HCT116 (cell line): ENCODE measurements around the gene METTL22.

Experiments used
- CBX3 ChIP-seq: IDR thresholded peaks from 2 replicates; pipeline ENCODE4 v1.6.1; 2012; ENCODE audit warnings: low read depth
- EZH2 ChIP-seq: fragments of 200-600 bp; sonication (generic); IDR thresholded peaks from 2 replicates; pipeline ENCODE4 v1.6.1; 2017; ENCODE audit warnings: antibody characterized with exemption, mixed run types
- EZH2phosphoT487 ChIP-seq: fragments of 200-600 bp; IDR thresholded peaks from 2 replicates; pipeline ENCODE4 v1.6.1; 2018; ENCODE audit warnings: antibody characterized with exemption, borderline replicate concordance
- FOSL1 ChIP-seq: IDR thresholded peaks from 2 replicates; pipeline ENCODE4 v1.6.1; 2012; ENCODE audit warnings: low read depth
- JUND ChIP-seq: IDR thresholded peaks from 2 replicates; pipeline ENCODE4 v1.6.1; 2012
- POLR2A ChIP-seq: IDR thresholded peaks from 2 replicates; pipeline ENCODE4 v1.7.0; 2011; ENCODE audit warnings: borderline replicate concordance; ENCODE audit not compliant: insufficient read depth, insufficient read length; ENCODE audit errors: extremely low read depth
- POLR2AphosphoS5 ChIP-seq: IDR thresholded peaks from 2 replicates; pipeline ENCODE4 v1.6.1; 2011; ENCODE audit warnings: mild to moderate bottlenecking, low read depth, low read length, moderate library complexity
- RAD21 ChIP-seq: IDR thresholded peaks from 2 replicates; pipeline ENCODE4 v1.6.1; 2012; ENCODE audit warnings: low read depth, mild to moderate bottlenecking
- SIN3A ChIP-seq: IDR thresholded peaks from 2 replicates; pipeline ENCODE4 v1.6.1; 2012; ENCODE audit warnings: low read depth
- YY1 ChIP-seq: IDR thresholded peaks from 2 replicates; pipeline ENCODE4 v1.6.1; 2011; ENCODE audit warnings: low read length, low read depth, moderate library complexity, mild to moderate bottlenecking; ENCODE audit not compliant: insufficient replicate concordance; ENCODE audit errors: extremely low read depth
- TF ChIP-seq, protein P1 (sequence below), 3 experiments: fragments of 200-600 bp in 1 of 3; sonication (generic) in 1 of 3; IDR thresholded peaks in 2 of 3; conservative IDR thresholded peaks in 1 of 3; 2 replicates each; pipeline ENCODE4 v1.5.1; 2012 to 2017; ENCODE audit warnings: low read depth in 2 of 3, low read length in 2 of 3, antibody characterized with exemption in 1 of 3, borderline replicate concordance in 1 of 3, control low read depth in 1 of 3, mild to moderate bottlenecking in 1 of 3, mixed read lengths in 1 of 3, mixed run types in 1 of 3, moderate library complexity in 1 of 3; ENCODE audit not compliant: insufficient read depth in 1 of 3
- TF ChIP-seq, protein P2 (sequence below): IDR thresholded peaks from 2 replicates; pipeline ENCODE4 v1.6.1; 2012; ENCODE audit warnings: low read depth
- TF ChIP-seq, protein P3 (sequence below): IDR thresholded peaks from 2 replicates; pipeline ENCODE4 v1.6.1; 2012
- TF ChIP-seq, protein P4 (sequence below): IDR thresholded peaks from 2 replicates; pipeline ENCODE4 v1.6.1; 2011; ENCODE audit warnings: mild to moderate bottlenecking, low read length, moderate library complexity; ENCODE audit not compliant: insufficient replicate concordance; ENCODE audit errors: extremely low read depth

DNA sequence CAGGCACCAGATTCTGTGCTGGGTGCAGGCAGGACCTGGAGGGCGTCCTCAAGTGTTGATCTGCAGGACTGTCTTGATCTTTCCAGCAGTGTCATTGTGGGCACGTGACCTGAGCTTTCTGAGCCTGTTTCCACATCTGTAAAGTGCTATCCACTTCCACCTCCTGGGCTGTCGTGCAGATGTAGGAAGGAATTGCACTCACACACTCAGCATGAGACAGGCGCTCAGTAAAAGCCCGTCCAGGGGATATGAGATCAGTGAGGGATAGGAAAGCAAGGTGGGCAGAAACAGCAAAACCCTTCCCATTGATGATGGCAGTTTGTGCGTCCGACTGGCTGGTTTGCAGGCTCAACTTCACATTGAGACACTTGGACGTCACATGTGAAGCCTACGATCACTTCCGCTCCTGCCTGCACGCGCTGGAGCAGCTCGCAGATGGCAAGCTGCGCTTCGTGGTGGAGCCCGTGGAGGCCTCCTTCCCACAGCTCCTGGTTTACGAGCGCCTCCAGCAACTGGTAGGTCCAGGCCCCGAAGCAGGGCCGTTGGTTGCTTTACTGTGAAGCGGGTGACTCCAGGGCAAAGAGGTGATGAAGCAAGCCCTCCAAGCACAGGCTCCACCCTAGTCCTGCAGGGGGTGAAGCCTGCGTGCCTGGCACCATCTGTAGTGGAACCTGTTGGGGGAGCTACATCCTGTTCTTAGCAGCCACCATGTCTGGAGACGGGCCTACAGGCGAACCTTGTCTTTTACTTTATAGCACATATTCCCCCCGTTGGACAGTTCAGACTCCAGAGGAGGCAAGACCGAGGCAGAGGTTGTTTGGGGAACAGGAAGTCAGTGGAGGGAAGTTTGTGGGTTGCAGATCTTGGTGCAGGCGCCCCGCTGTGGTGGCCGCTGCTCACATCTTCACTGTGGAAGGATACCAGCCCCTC lies 23.0 kb downstream of the METTL22 start:
- TF ChIP-seq, protein P1, sequence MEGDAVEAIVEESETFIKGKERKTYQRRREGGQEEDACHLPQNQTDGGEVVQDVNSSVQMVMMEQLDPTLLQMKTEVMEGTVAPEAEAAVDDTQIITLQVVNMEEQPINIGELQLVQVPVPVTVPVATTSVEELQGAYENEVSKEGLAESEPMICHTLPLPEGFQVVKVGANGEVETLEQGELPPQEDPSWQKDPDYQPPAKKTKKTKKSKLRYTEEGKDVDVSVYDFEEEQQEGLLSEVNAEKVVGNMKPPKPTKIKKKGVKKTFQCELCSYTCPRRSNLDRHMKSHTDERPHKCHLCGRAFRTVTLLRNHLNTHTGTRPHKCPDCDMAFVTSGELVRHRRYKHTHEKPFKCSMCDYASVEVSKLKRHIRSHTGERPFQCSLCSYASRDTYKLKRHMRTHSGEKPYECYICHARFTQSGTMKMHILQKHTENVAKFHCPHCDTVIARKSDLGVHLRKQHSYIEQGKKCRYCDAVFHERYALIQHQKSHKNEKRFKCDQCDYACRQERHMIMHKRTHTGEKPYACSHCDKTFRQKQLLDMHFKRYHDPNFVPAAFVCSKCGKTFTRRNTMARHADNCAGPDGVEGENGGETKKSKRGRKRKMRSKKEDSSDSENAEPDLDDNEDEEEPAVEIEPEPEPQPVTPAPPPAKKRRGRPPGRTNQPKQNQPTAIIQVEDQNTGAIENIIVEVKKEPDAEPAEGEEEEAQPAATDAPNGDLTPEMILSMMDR (IDR thresholded peaks at IDR 0.05 in 2 of 3, conservative IDR thresholded peaks at IDR 0.05 in 1 of 3; ENCODE audit: borderline replicate concordance in 1 of 3, insufficient read depth in 1 of 3, low read depth in 2 of 3, low read length in 2 of 3) = no peak
- TF ChIP-seq EZH2phosphoT487 (no peak), YY1 (no peak), FOSL1 (no peak), POLR2AphosphoS5 (no peak), POLR2A (no peak), CBX3 (no peak), SIN3A (no peak), RAD21 (no peak), EZH2 (no peak), JUND (no peak)
- TF ChIP-seq, protein P2, sequence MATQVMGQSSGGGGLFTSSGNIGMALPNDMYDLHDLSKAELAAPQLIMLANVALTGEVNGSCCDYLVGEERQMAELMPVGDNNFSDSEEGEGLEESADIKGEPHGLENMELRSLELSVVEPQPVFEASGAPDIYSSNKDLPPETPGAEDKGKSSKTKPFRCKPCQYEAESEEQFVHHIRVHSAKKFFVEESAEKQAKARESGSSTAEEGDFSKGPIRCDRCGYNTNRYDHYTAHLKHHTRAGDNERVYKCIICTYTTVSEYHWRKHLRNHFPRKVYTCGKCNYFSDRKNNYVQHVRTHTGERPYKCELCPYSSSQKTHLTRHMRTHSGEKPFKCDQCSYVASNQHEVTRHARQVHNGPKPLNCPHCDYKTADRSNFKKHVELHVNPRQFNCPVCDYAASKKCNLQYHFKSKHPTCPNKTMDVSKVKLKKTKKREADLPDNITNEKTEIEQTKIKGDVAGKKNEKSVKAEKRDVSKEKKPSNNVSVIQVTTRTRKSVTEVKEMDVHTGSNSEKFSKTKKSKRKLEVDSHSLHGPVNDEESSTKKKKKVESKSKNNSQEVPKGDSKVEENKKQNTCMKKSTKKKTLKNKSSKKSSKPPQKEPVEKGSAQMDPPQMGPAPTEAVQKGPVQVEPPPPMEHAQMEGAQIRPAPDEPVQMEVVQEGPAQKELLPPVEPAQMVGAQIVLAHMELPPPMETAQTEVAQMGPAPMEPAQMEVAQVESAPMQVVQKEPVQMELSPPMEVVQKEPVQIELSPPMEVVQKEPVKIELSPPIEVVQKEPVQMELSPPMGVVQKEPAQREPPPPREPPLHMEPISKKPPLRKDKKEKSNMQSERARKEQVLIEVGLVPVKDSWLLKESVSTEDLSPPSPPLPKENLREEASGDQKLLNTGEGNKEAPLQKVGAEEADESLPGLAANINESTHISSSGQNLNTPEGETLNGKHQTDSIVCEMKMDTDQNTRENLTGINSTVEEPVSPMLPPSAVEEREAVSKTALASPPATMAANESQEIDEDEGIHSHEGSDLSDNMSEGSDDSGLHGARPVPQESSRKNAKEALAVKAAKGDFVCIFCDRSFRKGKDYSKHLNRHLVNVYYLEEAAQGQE = no peak
- TF ChIP-seq, protein P3, sequence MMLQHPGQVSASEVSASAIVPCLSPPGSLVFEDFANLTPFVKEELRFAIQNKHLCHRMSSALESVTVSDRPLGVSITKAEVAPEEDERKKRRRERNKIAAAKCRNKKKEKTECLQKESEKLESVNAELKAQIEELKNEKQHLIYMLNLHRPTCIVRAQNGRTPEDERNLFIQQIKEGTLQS = no peak
- TF ChIP-seq, protein P4, sequence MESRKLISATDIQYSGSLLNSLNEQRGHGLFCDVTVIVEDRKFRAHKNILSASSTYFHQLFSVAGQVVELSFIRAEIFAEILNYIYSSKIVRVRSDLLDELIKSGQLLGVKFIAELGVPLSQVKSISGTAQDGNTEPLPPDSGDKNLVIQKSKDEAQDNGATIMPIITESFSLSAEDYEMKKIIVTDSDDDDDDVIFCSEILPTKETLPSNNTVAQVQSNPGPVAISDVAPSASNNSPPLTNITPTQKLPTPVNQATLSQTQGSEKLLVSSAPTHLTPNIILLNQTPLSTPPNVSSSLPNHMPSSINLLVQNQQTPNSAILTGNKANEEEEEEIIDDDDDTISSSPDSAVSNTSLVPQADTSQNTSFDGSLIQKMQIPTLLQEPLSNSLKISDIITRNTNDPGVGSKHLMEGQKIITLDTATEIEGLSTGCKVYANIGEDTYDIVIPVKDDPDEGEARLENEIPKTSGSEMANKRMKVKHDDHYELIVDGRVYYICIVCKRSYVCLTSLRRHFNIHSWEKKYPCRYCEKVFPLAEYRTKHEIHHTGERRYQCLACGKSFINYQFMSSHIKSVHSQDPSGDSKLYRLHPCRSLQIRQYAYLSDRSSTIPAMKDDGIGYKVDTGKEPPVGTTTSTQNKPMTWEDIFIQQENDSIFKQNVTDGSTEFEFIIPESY = no peak
